ENCODE measurements around the gene SEMA4C.

- TF ChIP-seq CTCF (IDR thresholded peaks at IDR 0.05) (no peak), POLR2AphosphoS5 (IDR thresholded peaks at IDR 0.05; ENCODE audit: low read depth, low read length) (no peak; the same call in 1 of the 2 replicates), TCF7L2 (IDR thresholded peaks at IDR 0.05; ENCODE audit: low read depth, low read length) (no peak)
- TF ChIP-seq, protein P1, sequence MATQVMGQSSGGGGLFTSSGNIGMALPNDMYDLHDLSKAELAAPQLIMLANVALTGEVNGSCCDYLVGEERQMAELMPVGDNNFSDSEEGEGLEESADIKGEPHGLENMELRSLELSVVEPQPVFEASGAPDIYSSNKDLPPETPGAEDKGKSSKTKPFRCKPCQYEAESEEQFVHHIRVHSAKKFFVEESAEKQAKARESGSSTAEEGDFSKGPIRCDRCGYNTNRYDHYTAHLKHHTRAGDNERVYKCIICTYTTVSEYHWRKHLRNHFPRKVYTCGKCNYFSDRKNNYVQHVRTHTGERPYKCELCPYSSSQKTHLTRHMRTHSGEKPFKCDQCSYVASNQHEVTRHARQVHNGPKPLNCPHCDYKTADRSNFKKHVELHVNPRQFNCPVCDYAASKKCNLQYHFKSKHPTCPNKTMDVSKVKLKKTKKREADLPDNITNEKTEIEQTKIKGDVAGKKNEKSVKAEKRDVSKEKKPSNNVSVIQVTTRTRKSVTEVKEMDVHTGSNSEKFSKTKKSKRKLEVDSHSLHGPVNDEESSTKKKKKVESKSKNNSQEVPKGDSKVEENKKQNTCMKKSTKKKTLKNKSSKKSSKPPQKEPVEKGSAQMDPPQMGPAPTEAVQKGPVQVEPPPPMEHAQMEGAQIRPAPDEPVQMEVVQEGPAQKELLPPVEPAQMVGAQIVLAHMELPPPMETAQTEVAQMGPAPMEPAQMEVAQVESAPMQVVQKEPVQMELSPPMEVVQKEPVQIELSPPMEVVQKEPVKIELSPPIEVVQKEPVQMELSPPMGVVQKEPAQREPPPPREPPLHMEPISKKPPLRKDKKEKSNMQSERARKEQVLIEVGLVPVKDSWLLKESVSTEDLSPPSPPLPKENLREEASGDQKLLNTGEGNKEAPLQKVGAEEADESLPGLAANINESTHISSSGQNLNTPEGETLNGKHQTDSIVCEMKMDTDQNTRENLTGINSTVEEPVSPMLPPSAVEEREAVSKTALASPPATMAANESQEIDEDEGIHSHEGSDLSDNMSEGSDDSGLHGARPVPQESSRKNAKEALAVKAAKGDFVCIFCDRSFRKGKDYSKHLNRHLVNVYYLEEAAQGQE (IDR thresholded peaks at IDR 0.05; ENCODE audit: insufficient read depth in 1 of 2, low read depth in 2 of 2, low read length in 1 of 2) = no peak
Measured at GRCh38 chr2:96859099-96859649, 10.7 kb downstream of the SEMA4C start.
